ENCODE data around the gene SNN.

SNN gene

DNA sequence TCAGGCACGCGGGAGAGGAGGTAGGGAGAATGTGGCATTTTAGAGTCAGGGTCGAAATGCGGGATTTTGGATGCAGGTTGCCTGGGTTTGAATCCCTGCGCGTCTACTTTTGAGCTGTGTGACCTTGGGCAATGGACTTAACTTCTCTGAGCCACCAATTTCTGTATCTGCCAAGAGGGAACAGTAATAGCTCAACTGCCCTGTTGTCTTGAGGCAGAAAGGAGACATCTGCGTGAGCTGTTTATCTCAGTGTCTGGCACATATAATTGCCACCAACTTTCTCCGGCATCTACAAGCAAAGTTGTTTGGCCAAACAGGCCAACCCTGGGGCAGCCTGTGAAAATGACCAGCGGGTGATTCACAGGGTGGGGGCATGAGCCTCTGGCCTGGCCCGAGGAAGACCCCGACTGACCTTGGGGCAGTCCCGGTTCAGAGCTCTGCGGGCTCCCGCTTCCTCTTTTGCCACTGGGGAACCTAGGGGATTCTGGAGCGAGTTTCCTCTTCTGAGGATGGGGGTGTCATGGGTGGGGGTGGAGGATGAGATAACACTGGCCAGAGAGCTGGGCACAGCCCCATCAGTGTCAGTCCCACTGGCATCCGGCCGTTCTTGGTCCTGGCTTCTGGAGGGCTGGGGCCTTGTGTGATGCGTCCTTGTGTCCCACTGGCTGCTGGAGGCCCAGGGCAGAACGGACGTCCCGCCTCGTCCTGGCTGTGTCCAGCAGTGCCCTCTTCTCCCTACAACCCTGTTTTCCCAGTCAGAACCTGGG lies 1.3 kb downstream of the SNN start:
- Mint-ChIP-seq H3K4me3 (peak overlapping the region; percentile 77), H3K36me3 (ENCODE audit: low read depth) (no peaks in the 10 kb centered on the region), H3K27ac (peak overlapping the region; percentile 90), H3K9me3 (no peaks in the 10 kb centered on the region), H3K4me1 (ENCODE audit: low read depth) (peaks cover 72% of the 10 kb centered on the region), H3K27me3 (no peaks in the 10 kb centered on the region)
- DNase-seq = no peak

DNA sequence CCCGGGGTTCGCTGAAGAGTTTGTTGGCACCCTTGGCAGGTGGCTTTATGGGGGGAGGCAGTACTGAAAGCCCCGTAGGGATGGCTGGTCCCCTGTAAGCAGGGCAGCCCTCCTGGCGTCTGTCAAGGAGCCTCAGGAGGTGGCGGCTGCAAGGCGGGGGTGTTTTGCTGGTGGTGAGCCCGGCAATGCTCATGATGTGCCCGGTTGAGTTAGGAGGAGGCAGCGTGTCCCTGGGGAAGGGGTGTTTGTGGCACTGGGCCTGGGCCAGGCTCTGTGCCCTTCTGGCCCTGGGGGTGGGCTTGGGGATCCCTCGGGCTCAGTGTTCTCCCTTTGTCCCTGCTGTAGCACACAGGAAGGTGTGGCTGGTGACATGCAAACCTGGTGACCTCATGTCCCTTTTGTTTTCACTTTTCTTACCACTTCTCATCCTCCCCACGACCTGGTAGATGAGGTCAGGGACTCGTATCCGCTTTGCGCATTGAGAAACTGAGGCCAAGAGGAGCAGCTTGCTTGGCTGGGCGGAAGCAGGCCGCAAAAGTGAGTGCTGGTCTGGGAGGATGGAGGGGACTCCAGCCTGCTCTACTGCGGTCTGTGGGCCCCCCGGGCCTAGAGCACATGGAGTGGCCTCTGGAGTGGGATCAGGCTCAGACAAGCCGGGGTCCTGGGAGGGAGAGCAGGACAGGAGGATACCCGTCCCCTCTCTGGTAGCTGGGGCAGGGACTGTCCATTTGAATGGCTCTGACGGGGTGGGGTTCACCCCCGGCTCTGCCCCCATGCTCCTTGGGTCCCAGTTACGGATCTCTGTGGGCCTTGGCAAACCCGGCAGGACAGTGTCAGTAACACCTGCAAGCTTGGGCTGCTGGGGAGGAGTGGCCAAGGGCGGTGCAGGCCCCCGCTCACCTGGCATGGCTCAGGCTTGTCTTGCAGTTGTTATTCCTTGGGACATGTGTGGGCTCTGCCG lies 2.2 kb downstream of the SNN start:
- Mint-ChIP-seq H3K4me3 (peak overlapping the region; percentile 77), H3K9me3 (no peaks in the 10 kb centered on the region), H3K36me3 (ENCODE audit: low read depth) (peaks cover under 1% of the 10 kb centered on the region), H3K27me3 (no peaks in the 10 kb centered on the region), H3K4me1 (ENCODE audit: low read depth) (peaks cover 69% of the 10 kb centered on the region), H3K27ac (peak overlapping the region; percentile 90)
- DNase-seq = peak; percentile 58

DNA sequence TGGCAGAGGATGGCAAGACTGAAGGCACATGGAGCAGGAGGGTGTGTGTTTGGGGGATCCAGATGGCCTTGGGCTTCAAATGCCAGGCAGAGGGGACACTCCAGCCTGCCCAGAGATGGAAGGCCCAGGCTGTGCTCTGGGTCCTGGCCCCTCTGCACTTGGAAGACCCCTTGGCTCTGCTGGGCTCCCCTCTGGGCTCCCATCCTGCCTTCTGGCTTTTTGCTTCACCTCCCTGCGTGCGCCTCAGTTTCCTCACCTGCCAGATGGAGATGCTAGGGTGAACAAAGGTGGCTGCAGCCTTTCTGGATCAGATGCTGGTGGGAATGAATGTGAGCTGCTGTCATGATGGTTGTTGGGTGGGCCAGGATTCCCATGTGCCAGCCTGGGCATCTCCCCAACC lies 3.0 kb downstream of the SNN start:
- H3K27me3 Mint-ChIP-seq = no peaks in the 10 kb centered on the region
- H3K4me1 Mint-ChIP-seq (ENCODE audit: low read depth) = peaks cover 69% of the 10 kb centered on the region
- peaks cover 9% of the 10 kb centered on the region for H3K36me3 Mint-ChIP-seq (ENCODE audit: low read depth)
- H3K4me3 Mint-ChIP-seq = peak overlapping the region; percentile 77
- peak overlapping the region; percentile 90 for H3K27ac Mint-ChIP-seq
- no peaks in the 10 kb centered on the region for H3K9me3 Mint-ChIP-seq
- no peak for DNase-seq

DNA sequence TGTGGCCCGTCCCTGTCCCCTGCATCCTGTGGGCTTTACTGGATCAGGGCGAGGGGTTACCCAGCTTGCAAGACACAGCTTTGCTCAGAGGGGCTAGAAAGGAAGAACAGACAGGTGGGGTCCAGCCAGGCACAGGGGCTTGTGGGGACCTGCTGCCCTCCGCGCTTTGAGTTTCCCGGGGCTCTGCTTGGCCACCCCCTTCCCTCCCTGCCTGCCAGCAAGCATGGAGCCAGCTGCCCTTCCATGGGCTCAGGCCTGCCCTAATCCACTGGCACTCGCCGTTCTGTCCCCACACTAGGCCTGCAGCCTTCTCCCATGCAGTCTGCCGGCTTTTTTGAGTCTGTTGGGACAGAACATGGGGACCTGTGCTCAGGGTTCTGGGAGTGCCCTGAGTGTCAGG lies 3.4 kb downstream of the SNN start:
- Mint-ChIP-seq H3K9me3 (no peaks in the 10 kb centered on the region), H3K27ac (peak overlapping the region; percentile 90), H3K36me3 (ENCODE audit: low read depth) (peaks cover 13% of the 10 kb centered on the region), H3K27me3 (no peaks in the 10 kb centered on the region), H3K4me1 (ENCODE audit: low read depth) (peaks cover 70% of the 10 kb centered on the region), H3K4me3 (no peak overlapping the region)
- DNase-seq = no peak

DNA sequence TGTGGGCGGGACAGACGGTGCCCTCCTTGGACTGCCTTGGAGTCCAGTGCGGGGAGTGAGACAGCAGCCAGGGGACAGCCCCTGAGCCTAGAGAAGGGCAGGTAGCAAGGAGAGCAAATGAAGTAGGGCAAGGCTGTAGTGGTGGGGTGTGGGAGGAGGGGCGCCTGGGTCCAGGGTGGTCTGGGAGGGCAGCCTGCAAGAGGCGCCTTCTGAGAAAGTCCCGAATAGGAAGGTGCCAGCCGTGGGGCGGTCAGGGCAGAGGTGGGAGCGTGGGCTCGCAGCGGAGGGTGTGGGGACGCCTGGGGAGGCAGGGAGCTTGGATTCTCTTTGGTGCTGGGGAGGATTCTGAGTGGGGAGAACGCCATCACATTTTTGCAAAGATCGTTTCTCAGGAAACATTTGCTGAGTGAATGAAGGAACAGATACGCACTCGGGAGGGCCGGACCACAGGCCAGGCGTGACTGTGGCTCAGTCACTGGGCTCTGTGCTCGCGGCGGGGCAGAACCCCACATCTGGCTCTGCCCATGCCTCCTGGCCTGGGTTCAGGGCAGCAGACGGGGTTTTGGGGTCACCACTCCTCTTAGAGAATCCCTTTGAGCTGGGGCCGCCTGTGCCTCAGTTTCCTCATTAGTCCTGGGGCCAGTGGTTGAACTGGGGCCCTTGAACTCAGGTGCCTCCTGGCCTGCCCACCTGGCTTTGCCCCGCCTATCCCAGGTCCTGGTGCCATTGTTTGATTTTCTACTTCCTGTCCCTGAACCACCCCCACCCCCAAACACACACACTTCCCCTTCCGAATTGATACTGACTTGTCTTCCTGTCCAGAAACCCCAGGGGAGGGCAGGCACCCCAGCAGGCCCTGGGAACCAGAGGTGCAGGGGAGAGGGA lies 4.2 kb downstream of the SNN start:
- Mint-ChIP-seq H3K36me3 (ENCODE audit: low read depth) (peaks cover 21% of the 10 kb centered on the region), H3K4me1 (ENCODE audit: low read depth) (peaks cover 75% of the 10 kb centered on the region), H3K9me3 (no peaks in the 10 kb centered on the region), H3K4me3 (no peak overlapping the region), H3K27me3 (no peaks in the 10 kb centered on the region), H3K27ac (peak overlapping the region; percentile 90)
- DNase-seq = no peak

DNA sequence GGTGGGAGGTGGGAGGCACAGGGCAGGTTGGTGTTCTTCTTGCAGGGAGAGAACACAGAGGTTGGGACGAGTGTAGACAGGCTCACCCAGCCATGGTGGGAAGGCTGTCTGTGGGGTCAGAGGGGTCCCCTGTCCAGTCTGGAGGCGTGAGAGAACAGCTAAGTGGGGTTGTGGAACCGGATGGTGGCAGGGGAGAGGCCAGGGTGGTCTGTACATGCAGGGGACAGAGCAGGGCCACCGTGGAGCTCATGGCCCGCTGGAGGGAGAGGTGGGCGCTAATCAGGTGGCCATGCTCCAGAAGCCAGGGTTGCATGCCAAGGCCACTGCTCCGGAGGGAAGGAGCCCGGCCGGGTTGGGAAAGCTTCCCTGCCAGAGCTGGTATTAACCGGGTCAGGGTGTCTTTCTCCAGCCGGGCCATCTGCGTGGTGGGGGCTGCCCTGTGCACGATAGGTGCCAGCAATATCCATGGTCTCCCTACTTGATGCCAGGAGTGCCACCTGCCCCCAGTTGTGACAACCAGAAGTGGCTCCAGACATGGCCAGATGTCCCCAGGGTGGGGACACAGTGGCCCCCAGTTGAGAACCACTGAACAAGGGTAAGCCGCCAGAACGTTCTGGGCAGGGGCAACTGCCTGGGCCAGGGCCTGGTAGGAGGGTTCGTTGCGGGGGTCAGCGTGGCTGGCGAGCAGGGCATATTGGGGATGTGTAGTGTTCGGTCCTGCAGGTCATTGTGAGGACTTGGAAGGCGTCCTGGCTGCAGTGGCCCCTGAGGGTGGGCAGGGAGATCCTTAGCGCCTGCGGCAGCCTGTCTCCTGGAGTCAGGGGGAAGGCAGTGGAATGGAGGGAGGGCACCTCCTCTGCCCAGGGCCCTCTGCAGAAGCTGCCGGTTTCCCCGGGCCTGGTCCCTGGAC lies 5.1 kb downstream of the SNN start:
- H3K4me3 Mint-ChIP-seq = no peak overlapping the region
- H3K27me3 Mint-ChIP-seq = no peaks in the 10 kb centered on the region
- peak overlapping the region; percentile 90 for H3K27ac Mint-ChIP-seq
- H3K36me3 Mint-ChIP-seq (ENCODE audit: low read depth) = peaks cover 30% of the 10 kb centered on the region
- no peak for DNase-seq
- peaks cover 80% of the 10 kb centered on the region for H3K4me1 Mint-ChIP-seq (ENCODE audit: low read depth)
- H3K9me3 Mint-ChIP-seq = no peaks in the 10 kb centered on the region

DNA sequence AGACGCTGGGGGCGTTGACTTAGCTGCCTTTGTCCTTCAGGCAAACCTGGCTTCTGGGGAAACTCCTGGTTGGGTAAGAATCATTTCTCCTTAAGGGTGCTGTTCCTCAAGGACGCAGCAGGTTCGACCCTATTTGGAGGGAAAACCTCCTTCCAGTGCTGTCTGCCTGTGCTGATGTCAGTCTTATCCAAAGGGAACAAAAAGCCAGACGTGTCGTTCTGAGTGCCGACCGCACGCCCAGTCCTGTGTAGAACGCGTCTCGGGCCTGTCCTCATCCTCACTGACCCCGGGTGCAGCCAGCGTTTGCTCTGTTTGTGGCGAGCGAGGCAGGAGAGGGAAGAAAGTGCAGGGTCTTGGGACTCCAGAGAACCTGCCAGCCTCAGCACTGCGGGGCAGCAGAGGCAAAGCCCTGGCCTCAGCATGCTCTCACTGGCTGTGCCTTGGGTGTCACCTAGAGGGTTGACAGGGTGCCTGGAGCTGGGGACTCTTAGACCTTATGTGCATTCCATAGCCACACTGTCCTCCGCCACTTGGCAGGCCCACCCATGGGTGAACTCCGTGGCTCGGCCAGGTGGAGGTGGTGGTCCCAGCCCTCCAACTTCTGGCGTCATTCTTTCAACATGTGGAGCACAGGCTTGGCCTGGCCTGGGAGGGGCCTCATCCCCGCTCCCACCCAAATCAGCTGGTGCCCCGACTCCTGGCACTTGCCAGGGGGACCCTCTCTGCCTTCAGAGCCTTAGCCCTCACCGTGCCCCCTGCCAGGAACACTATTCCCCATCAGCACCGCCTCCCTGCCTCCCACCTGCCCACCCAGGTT lies 6.0 kb downstream of the SNN start:
- DNase-seq = no peak
- Mint-ChIP-seq H3K4me1 (ENCODE audit: low read depth) (peaks cover 87% of the 10 kb centered on the region), H3K4me3 (no peak overlapping the region), H3K27ac (peak overlapping the region; percentile 90), H3K27me3 (no peaks in the 10 kb centered on the region), H3K36me3 (ENCODE audit: low read depth) (peaks cover 38% of the 10 kb centered on the region), H3K9me3 (no peaks in the 10 kb centered on the region)

DNA sequence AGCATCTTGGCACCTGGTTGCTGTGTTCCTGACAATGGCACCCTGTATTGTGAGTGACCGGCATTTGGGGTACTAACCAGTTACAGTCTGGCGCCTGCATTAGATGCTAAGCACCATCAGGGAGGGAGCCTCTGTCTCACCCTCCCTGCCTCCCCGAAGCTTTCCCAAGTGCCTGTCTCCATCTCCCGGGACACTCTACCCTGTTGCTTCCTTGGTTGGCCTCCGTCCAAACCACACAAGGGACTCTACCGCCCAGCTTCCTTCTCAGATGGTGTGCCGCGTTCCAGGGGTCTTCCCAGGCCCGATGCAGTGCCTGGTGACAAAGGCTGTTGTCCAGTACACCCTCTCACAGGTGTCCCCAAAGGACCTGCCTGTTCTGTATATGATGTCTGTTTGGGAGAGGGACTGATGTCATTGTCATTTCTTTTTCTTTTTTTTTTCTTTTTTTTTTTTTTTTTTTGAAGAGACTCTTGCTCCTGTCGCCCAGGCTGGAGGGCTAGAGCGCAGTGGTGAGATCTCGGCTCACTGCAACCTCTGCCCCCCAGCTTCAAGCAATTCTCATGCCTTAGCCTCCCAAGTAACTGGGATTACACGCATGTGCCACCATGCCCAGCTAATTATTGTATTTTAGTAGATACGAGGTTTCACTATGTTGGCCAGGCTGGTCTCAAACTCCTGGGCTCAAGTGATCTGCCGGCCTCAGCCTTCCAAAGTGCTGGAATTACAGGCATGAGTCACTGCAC lies 6.7 kb downstream of the SNN start:
- Mint-ChIP-seq H3K27me3 (no peaks in the 10 kb centered on the region), H3K36me3 (ENCODE audit: low read depth) (peaks cover 45% of the 10 kb centered on the region), H3K4me1 (ENCODE audit: low read depth) (peaks cover 86% of the 10 kb centered on the region), H3K9me3 (no peaks in the 10 kb centered on the region), H3K4me3 (no peak overlapping the region), H3K27ac (peak overlapping the region; percentile 90)
- no peak for DNase-seq

DNA sequence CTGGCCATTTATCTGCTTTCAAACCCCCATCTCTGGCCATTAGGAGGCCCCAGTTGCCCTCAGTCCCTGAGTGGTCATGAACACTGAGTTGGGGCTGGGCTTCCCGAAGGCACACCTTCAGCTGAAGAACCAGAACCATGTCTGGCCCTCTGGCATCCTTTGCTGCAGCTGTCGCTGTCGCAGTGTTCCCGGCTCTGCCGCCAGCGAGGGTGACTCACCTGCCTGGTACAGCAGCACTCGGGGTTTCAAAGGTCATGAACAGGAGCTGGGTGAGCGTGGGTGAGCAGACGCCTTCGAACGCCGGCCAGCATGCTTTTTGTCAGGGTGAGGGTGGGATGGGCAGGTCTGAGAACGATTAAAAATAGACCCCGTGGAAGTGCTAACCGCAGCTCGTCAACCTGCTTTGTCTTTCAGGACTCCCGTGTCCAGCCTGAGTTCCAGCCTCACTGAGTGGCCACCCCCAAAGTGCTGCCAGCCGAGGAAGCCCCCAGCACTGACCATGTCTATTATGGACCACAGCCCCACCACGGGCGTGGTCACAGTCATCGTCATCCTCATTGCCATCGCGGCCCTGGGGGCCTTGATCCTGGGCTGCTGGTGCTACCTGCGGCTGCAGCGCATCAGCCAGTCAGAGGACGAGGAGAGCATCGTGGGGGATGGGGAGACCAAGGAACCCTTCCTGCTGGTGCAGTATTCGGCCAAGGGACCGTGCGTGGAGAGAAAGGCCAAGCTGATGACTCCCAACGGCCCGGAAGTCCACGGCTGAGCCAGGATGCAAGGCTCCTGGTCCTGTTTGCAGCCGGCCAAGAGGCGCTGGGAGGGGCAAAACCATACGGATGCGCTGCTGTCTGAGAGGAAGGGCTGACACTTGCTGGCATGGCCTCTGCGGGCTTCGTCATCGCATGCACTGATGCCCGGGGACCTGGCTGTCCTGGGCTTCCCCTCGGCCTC lies 7.6 kb downstream of the SNN start:
- DNase-seq = no peak
- H3K27ac Mint-ChIP-seq = peak overlapping the region; percentile 81
- H3K4me1 Mint-ChIP-seq (ENCODE audit: low read depth) = peaks cover 86% of the 10 kb centered on the region

DNA sequence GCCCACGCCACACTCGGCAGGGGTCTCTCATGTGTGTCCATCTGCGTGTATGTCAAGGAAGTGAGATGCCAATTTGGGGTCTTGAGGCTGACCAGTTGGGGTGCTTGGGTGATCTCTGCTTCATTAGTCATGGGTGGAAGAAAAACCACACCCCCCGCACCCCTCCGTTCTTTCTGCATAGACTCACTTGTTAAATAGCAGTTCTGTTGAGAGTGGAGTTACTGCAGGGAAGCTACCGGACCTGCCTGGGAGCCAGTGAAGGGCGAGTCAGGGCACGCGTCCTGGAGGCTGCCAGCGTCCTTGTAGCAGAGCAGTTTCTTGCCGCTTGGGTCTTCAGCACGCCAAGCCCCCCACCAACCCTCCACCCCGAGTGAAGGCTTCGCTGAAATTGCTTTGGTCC lies 8.5 kb downstream of the SNN start:
- Mint-ChIP-seq H3K36me3 (ENCODE audit: low read depth) (peaks cover 62% of the 10 kb centered on the region), H3K27ac (peak overlapping the region; percentile 80), H3K27me3 (no peaks in the 10 kb centered on the region), H3K9me3 (no peaks in the 10 kb centered on the region), H3K4me3 (no peak overlapping the region), H3K4me1 (ENCODE audit: low read depth) (peaks cover 86% of the 10 kb centered on the region)
- no peak for DNase-seq

More for the DNA sequence above, 7.6 kb downstream of the SNN start:
- Mint-ChIP-seq H3K9me3 (no peaks in the 10 kb centered on the region), H3K4me3 (no peak overlapping the region), H3K27me3 (no peaks in the 10 kb centered on the region), H3K36me3 (ENCODE audit: low read depth) (peaks cover 54% of the 10 kb centered on the region)

DNA sequence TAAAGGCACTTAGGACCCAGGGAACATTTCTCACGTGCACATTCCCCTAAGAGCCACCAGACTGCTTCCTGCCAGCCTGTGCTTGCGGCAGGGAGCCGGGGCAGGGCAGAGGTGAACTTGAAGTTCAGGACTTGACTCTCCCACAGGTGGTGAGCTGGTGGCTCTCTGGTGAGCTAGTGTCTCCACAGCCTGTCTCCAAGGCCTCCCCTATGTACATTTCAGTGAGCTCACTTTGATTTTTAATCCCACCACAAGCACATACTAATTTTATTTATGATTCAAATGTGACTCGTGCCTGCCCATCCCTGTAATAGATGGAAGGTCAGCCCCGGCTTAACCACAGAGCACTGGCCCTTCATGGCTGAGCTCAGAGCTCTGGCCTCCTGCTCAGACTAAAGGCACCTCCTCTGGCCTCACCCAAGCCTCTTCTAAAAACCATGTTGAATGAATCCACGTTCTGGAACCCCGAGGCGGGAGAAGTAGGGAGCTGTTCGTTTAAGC lies 9.2 kb downstream of the SNN start:
- H3K4me3 Mint-ChIP-seq = no peak overlapping the region
- no peak for DNase-seq
- no peaks in the 10 kb centered on the region for H3K27me3 Mint-ChIP-seq
- peaks cover 86% of the 10 kb centered on the region for H3K4me1 Mint-ChIP-seq (ENCODE audit: low read depth)
- peak overlapping the region; percentile 80 for H3K27ac Mint-ChIP-seq
- peaks cover 69% of the 10 kb centered on the region for H3K36me3 Mint-ChIP-seq (ENCODE audit: low read depth)
- H3K9me3 Mint-ChIP-seq = no peaks in the 10 kb centered on the region
